SH-SY5Y (cell line): ENCODE data around the gene HOXB3.

ENCODE experiments used
- GATA2 ChIP-seq: IDR thresholded peaks from 2 replicates; pipeline ENCODE4 v1.6.1; 2011; ENCODE audit warnings: mild to moderate bottlenecking, low read depth, low read length
- GATA3 ChIP-seq: IDR thresholded peaks from 2 replicates; pipeline ENCODE4 v1.6.1; 2011; ENCODE audit warnings: low read depth, mild to moderate bottlenecking, low read length, moderate library complexity

HOXB3 gene

DNA sequence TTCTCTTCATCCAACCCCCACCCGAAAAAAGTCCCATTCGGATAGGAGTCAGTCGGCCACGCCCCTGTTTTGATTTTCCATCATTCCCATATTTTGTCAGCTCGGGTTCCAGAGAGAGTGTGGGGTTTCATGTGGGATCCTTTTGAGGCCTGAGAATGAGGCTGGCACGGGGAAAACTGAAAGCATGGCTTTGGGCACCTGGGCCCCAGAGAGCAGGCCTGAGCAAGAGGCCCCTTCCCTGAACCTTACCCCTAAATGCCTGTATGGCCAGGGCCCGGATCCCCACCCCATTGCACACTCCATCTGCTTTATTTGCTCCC lies 7.3 kb downstream of the HOXB3 start:
- TF ChIP-seq GATA2 (no peak), GATA3 (no peak)

DNA sequence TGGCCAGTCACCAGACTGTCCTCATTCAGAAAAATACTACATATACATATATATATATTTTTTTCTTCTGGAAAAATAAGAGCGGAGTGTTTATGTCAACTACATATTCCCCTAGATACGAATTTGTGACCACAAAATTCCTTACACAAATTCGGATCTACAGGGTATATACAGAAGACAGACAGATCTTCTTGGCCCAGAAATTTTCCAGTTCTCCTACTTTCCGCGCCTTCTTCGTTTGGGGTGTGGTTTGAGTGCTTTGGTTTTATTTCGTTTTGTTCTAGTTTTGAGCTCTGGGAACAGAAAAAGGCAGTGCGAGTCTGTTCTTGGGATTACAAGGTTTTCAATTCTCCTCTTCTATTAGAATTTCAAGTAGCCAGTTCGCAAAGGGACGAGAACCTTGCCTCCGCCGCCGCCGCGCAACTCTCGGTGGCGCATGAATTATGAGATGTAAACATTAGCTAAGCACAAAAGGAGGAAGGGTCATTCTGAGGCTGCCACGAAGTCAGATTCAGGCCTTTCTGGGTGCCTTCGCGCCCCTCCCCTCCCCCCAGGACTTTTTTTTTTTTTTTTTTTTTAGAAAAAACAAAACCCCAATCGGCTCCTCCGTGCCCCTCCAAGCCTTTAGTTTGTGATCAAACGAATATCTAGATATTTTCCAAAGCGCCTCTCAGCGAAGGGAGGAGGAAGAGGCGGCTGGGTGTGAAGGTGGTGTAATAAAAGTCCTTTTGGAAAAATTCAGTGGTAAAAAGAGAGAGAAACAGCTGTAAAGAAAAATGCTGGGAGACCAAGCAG lies 10.1 kb downstream of the HOXB3 start:
- TF ChIP-seq GATA2: no peak
- no peak for TF ChIP-seq GATA3

DNA sequence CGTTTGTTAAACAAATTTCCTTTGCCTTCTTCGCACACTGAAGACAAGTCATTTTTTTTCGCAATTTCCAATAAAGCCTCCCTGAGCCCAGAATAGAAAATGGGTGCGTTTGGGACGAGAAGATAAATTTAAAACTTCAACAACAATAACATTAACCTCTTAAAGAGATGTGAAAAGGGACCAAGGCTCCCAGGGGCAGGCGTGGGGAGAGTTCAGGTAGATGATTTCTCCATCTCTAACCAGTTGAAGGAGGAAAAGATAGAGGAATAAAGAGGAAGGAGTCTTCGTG lies 10.6 kb downstream of the HOXB3 start:
- no peak for TF ChIP-seq GATA2

DNA sequence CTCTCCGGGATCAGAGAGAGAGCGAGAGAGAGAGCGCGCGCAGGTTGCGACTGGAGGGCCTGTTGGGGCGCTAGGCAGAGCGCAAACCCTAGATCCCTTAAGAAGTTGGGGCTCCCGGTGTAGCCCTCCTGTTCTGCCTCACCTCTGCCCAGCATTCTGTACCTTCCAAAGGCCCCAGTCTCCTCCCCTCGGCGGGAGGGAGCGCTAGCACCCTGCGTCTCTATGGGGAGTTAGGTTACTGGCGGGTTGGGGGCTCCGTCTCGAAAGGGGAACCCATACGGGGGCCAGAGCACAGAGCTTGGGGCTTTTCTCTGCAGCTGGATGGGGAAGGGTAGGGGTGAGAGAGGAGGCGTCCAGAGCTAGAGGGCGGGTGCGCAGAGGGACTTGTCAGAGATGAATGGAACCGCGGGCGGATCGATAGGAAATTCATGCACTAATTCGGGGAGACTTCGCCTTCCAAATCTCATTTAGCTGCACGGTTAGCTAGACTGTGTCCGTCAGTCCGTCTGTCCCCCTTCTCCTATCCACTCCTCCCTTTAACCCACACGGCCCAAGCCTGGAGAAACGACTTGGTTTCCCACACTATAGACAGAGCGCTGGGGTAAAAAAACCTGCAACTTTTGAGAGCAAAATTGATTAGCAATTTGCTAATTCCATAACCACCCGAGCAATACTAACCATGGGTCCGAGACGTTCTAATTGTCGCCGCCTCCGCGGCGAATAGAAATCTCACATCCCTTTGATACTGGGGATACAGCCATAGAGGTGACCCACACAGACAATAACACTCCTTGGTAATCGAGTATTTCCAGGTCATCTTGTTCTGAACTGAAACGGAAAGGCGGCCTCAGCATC lies 11.2 kb downstream of the HOXB3 start:
- no peak for TF ChIP-seq GATA3
- TF ChIP-seq GATA2: no peak

DNA sequence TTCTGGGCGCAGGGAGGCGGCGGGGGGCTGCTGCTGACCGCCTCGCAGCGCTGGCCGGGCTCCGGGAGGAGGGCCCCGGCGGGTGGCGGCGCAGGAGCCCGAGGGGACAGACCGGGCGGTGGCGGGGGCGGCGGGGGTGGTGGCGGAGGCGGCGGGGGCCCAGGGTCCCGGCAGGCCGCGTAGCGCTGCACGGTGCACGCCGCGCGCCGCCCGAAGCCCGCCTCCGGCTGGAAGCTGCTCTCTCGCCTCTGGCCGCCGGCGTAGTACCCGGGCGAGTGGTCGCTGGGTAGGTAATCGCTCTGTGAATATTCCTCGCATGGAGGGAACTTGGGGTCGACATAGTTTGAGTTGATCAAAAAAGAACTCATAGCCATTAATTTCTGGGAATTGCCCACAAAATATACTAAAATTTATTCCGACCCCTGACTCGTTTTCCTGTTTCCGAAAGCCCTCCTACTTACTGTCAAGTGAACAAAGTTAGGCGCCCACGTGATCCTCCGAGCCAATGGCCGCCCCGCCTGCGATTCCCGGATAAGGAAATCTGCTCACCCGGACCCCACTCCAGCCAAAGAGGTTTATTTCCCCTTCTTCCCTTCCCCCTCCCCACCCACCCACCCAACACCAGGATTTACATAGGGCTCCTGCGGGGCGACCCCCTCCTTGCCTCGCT lies 12.0 kb downstream of the HOXB3 start, which contains the start of gene HOXB4:
Gene HOXB4, minus strand, starts transcription at position 405 of the 670 bp plus-strand sequence. Its CDS starts 31 bp downstream, at position 374.
- TF ChIP-seq GATA2 (no peak), GATA3 (no peak)

DNA sequence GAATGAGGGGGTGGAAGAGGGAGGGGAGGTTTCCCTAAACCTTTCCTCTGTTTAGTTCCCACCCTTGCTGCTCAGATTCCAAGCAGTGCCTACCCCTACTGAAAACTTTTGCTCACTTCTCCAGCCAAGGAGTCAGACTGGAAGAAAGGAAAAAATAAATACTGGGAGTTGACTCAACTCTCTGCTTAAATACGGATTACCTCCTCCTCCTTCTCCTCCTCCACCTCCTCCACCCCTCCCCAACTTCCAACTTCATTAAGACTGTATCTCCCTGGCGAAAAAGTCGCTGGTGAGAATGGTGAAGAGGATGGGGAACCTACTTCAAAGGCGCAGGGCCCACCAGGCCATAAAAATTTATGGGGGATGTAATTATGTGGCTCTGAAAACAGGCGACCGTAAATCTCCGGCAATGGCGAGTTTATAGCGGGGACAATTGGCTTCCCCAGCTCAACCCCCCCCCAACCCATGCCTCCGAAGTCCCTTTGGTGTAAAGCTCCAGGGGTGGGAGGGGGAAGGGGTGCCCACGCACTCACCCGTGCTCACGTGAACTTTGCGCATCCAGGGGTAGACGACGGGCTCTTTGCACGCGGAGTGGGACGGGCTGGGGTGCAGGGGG lies 12.6 kb downstream of the HOXB3 start:
- TF ChIP-seq GATA2: no peak
- TF ChIP-seq GATA3: no peak

DNA sequence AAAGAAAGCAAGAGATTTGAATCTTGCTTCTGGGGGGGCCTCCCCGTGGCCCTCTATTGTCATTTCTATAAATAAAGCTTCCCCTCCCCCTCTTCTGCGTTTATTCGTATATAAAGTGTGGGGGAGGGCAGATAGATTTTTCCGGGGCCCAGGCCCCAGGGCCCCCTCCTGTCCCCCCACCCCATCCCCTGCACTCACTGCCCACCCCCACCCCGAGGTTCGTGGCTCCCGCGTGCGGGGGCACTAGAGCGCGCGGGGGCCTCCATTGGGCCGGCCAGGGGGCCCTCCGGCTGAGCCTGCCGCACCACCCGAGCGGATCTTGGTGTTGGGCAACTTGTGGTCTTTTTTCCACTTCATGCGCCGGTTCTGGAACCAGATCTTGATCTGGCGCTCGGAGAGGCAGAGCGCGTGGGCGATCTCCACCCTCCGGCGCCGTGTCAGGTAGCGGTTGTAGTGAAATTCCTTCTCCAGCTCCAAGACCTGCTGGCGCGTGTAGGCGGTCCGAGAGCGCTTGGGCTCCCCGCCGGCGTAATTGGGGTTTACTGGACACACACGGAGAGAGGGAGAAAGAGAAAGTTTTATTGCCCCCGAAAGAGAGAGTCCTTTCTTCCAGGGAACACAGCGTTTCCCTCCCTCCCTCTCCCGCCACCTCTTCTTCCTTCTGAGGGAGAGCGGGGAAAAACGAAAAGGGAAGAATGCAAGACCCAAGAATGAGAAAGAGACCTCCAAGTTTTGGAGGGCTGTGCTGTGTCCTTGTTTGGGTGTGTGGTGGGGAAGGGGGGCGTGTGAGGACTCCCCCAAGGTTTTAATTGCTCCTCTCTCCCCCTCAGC lies 13.3 kb downstream of the HOXB3 start:
- TF ChIP-seq GATA2: no peak
- TF ChIP-seq GATA3: no peak

DNA sequence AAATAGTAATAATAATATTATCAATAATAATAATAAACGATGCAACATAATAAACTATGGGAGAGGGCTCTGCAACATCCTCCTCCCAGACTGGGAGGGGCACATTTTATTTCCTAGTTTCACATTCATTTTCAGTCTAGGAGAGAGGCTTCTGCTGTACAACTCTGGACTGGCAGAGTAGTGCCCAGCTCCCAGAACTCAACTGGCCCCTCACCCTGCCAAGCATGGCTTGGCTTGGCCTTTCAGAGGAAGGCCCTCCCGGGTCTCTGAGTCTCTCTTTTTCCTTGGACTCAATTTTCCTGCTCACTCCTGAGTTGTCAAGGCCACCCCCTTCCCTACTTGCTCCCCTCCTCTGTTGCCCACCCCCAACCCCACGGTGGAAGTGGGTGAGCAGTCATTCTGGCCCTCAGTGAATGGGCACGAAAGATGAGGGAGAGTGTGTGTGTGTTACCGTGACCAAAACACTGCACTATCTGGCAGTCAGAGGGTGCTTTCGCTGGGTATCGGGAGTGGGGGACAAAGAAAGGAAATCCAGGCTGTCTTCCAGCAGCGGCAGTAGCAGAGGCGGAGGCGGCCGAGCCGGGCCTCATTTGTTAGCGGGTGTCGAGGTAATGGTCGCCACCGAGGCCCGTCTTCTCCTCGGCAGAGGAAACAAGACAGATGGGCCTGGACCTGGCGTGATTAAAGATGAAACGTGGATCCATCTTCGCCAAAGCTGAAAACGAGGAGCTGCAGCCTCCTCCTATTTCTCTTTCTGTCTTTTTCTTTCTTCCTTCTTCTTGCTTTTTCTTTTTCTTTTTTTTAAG lies 14.2 kb downstream of the HOXB3 start:
- no peak for TF ChIP-seq GATA3
- TF ChIP-seq GATA2: no peak

DNA sequence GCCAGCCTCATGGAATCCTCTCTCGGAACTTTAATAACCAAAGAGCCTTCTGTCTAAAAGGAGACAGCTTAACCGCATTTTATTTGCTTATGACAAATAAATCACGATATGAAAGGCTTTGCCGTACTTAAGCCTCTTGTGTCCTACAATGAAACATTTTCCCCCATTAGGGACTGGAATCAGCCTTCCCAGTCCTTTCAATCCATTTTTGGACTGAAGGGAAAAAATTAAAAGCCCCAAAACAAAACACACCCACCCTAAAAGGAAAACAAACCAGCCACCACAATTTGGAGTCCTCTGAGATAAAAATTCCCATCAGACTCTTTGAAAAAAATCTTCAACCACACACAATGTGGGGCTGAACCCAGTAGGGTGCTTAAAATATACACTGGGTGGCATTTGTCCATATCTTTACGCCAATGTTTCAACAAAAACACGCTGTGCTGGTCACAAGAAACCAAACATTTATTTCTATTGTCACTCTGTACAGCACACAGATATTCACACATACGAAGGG lies 14.9 kb downstream of the HOXB3 start:
- TF ChIP-seq GATA3 (no peak), GATA2 (no peak)

DNA sequence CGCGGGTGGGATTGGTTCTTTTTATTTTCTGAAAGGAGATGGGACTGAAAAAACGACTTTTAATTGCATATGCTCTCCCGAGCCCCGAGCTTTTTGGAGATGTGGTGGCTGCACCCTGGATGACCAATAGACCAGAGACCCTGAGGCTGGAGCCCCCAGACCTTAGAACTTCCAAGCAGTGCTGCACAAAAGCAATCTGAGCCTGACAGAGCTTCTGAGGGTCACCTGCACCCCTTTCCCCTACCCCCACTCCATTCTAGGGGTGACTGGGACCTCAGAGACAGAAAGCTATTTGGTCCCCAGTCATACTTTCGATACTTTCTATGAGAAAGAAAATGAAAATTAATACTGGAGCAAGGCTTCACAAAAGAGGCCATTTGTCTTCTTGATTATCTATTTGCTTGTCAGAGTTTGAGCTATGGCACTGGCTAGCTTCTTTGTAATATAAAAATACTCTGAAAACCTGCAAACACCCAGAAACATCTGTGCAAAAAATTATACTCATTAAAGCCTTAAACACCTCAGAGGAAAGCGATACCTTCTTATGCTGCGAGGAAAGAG lies 15.5 kb downstream of the HOXB3 start:
- no peak for TF ChIP-seq GATA2

DNA sequence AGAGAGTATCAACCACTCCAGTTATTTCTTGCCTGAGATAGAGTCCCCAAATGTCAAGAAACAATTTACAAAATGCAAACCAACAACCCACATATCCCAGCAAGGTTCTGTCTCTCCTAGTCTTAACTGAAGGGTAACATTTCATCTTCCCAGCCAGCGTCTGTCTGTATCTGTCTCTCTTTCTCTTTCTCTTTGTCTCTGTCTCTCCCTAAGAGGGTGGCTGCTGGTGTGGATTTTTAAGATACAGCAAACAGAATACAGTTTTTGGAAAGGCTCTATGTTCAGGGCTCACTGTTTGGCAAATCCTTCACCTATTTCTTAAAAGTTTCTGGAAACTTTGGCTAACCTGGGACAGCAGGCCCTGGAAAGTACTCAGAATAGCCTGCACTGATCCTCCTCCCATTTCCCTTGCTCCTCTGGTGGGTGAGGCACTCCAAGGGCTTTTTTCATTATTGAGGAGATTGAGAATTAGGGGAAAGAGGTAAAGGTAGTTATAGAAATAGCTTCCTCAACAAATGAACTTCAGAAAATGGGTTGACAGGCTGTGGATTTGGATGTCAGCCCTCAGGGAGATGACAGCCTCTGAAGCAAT lies 18.1 kb downstream of the HOXB3 start:
- TF ChIP-seq GATA2: no peak
